ENCODE measurements around the gene BICDL2.

DNA sequence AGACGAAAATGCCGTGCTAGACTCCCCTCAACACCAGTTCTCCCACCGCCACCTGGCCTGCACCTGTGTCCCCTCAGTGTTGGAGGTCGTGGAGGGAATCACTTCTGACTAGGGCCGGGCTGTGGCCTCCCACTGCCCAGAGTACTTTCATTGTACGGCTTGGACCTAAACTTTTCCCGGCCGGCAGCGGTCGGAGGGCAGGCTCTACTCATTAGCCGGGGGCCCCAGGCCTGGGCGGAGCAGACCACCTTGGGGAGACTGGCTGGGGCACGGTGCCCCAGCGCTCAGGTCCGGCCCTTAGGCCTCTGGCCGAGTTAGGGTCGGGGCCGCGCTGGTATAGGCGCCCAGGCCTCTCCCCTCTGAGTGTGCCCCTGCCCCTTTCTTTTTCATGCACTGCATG lies 19.4 kb downstream of the BICDL2 start:
- TF ChIP-seq, protein P1, sequence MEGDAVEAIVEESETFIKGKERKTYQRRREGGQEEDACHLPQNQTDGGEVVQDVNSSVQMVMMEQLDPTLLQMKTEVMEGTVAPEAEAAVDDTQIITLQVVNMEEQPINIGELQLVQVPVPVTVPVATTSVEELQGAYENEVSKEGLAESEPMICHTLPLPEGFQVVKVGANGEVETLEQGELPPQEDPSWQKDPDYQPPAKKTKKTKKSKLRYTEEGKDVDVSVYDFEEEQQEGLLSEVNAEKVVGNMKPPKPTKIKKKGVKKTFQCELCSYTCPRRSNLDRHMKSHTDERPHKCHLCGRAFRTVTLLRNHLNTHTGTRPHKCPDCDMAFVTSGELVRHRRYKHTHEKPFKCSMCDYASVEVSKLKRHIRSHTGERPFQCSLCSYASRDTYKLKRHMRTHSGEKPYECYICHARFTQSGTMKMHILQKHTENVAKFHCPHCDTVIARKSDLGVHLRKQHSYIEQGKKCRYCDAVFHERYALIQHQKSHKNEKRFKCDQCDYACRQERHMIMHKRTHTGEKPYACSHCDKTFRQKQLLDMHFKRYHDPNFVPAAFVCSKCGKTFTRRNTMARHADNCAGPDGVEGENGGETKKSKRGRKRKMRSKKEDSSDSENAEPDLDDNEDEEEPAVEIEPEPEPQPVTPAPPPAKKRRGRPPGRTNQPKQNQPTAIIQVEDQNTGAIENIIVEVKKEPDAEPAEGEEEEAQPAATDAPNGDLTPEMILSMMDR (tag by site-specific recombination; IDR thresholded peaks at IDR 0.05): no peak
- TF ChIP-seq GLIS2 (tag by site-specific recombination; IDR thresholded peaks at IDR 0.05) (no peak), INSM2 (tag by site-specific recombination; IDR thresholded peaks at IDR 0.05) (no peak), ZNF777 (tag by site-specific recombination; IDR thresholded peaks at IDR 0.05; ENCODE audit: borderline replicate concordance) (no peak), ZNF704 (tag by site-specific recombination; IDR thresholded peaks at IDR 0.05) (no peak), BCL11B (tag by site-specific recombination; IDR thresholded peaks at IDR 0.05; ENCODE audit: low read depth) (no peak), PRDM10 (tag by site-specific recombination; IDR thresholded peaks at IDR 0.05) (no peak), ZFHX2 (tag by site-specific recombination; conservative IDR thresholded peaks at IDR 0.05) (no peak), SETDB1 (IDR thresholded peaks at IDR 0.05; ENCODE audit: insufficient read length, low read length) (no peak), ZNF274 (IDR thresholded peaks at IDR 0.05; ENCODE audit: low read length) (no peak), ZNF274 (tag by site-specific recombination; IDR thresholded peaks at IDR 0.05; ENCODE audit: borderline replicate concordance) (no peak), ZNF639 (tag by site-specific recombination; IDR thresholded peaks at IDR 0.05) (no peak), ZBTB48 (tag by site-specific recombination; IDR thresholded peaks at IDR 0.05) (no peak)
- TF ChIP-seq, protein P2, sequence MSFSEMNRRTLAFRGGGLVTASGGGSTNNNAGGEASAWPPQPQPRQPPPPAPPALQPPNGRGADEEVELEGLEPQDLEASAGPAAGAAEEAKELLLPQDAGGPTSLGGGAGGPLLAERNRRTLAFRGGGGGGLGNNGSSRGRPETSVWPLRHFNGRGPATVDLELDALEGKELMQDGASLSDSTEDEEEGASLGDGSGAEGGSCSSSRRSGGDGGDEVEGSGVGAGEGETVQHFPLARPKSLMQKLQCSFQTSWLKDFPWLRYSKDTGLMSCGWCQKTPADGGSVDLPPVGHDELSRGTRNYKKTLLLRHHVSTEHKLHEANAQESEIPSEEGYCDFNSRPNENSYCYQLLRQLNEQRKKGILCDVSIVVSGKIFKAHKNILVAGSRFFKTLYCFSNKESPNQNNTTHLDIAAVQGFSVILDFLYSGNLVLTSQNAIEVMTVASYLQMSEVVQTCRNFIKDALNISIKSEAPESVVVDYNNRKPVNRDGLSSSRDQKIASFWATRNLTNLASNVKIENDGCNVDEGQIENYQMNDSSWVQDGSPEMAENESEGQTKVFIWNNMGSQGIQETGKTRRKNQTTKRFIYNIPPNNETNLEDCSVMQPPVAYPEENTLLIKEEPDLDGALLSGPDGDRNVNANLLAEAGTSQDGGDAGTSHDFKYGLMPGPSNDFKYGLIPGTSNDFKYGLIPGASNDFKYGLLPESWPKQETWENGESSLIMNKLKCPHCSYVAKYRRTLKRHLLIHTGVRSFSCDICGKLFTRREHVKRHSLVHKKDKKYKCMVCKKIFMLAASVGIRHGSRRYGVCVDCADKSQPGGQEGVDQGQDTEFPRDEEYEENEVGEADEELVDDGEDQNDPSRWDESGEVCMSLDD (tag by site-specific recombination; IDR thresholded peaks at IDR 0.05): no peak
- TF ChIP-seq, protein P3, sequence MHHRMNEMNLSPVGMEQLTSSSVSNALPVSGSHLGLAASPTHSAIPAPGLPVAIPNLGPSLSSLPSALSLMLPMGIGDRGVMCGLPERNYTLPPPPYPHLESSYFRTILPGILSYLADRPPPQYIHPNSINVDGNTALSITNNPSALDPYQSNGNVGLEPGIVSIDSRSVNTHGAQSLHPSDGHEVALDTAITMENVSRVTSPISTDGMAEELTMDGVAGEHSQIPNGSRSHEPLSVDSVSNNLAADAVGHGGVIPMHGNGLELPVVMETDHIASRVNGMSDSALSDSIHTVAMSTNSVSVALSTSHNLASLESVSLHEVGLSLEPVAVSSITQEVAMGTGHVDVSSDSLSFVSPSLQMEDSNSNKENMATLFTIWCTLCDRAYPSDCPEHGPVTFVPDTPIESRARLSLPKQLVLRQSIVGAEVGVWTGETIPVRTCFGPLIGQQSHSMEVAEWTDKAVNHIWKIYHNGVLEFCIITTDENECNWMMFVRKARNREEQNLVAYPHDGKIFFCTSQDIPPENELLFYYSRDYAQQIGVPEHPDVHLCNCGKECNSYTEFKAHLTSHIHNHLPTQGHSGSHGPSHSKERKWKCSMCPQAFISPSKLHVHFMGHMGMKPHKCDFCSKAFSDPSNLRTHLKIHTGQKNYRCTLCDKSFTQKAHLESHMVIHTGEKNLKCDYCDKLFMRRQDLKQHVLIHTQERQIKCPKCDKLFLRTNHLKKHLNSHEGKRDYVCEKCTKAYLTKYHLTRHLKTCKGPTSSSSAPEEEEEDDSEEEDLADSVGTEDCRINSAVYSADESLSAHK (tag by site-specific recombination; IDR thresholded peaks at IDR 0.05): no peak

Data from HEK293 (cell line).